A673 (cell line): ENCODE results near the gene PAK5.

Source experiments
- EZH2 ChIP-seq: fragments of 200-600 bp; sonication (generic); IDR thresholded peaks from 2 replicates; pipeline ENCODE4 v1.6.1; 2017; ENCODE audit warnings: borderline replicate concordance, low read depth, mild to moderate bottlenecking, mixed read lengths, antibody characterized with exemption, low read length; ENCODE audit not compliant: poor library complexity, severe bottlenecking
- TF ChIP-seq, protein P1 (sequence below): fragments of 300-800, 200-600 bp; sonication (generic); conservative IDR thresholded peaks from 2 replicates; pipeline ENCODE4 v1.5.1; 2017; ENCODE audit warnings: low read depth, mild to moderate bottlenecking, antibody characterized with exemption, low read length, moderate library complexity, mixed read lengths

DNA sequence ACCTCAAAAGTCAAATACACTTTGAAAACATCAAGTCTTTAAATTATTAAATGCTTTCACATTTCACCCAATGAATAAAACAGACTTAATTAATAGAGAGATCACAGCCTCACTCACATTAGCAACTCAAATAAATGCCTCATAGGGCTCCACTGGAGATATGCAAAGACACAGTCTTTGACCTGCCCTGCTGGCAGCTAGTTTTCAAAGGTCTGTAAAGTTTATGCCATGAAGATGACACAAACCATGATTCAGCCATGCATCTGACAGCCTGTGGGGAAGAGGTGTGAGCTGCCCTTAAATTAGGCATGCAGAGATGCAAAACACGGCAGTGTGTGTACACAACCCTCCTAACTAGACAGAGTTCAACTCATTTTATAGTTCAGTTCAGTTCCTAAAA lies 83.6 kb downstream of the PAK5 start:
- no peak for TF ChIP-seq EZH2
- TF ChIP-seq, protein P1, sequence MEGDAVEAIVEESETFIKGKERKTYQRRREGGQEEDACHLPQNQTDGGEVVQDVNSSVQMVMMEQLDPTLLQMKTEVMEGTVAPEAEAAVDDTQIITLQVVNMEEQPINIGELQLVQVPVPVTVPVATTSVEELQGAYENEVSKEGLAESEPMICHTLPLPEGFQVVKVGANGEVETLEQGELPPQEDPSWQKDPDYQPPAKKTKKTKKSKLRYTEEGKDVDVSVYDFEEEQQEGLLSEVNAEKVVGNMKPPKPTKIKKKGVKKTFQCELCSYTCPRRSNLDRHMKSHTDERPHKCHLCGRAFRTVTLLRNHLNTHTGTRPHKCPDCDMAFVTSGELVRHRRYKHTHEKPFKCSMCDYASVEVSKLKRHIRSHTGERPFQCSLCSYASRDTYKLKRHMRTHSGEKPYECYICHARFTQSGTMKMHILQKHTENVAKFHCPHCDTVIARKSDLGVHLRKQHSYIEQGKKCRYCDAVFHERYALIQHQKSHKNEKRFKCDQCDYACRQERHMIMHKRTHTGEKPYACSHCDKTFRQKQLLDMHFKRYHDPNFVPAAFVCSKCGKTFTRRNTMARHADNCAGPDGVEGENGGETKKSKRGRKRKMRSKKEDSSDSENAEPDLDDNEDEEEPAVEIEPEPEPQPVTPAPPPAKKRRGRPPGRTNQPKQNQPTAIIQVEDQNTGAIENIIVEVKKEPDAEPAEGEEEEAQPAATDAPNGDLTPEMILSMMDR = no peak
